CD4-positive, alpha-beta T cell treated with Interleukin-21 for 1 hour (primary cell): Measurements from ENCODE around the gene CTDSP2.
"Not testable (repeated sequence)": the region's sequence is repeated elsewhere in the genome, so short reads cannot be mapped to it uniquely, and the experiment has no call there.

Source experiments
- DNase-seq: peaks from one replicate; pipeline ENCODE4 v3.0.0-alpha.2; 2020

Gene CTDSP2

GRCh38 chr12:57881035-57881434 lies 34.5 kb upstream of the CTDSP2 start:
- DNase-seq = not testable (repeated sequence)

GRCh38 chr12:57877876-57878275 lies 31.3 kb upstream of the CTDSP2 start:
- no peak for DNase-seq

- DNase-seq = no peak
Measured at GRCh38 chr12:57875753-57876547, 29.4 kb upstream of the CTDSP2 start.

DNA sequence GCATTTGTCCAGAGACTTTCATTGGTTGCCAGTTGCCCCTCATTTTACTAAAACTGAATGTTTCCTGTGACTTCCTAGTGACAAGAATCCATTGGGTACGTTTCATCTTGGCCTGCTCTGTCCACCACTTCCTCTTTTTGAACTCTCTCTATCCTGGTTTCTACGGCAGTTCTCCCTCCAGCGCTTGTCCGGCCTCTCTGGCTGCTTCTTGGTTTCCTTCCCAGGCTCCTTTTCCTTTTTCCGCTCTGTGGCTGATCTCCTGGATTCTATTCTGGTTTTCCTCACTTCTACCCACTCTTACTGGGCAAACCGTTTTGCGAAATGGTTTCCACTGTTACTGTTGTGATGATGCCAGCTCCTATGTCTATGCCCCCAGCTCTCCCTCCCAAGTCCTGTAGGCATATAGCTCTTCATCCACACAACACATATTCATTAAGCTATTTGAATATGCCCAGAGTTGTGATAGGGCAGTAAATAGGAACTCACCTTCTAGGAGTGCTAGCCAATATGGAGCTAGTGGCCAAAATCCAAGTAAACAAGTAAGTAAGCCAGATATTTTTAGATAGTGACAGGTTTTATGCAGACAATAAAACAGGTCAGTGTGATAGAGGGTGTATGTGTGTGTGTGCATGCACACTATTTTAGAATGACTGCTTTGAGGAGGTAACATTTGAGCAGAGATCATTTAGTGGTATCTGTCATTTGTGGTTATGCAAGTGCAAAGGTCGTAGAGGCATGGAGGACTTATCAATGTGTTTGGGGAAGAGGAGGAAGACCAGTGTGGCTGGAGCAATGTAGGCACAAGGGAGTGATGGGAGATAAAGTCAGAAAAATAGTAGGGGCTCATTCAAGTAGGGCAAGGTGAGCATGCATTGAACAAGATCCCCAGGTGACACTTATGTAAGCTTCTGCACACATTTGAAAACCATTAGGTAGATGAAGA lies 27.9 kb upstream of the CTDSP2 start:
- DNase-seq = no peak

- no peak for DNase-seq
Measured at GRCh38 chr12:57872362-57872761, 25.8 kb upstream of the CTDSP2 start.

GRCh38 chr12:57869927-57870318 lies 23.4 kb upstream of the CTDSP2 start:
- no peak for DNase-seq

GRCh38 chr12:57869298-57869926 lies 22.9 kb upstream of the CTDSP2 start:
- no peak for DNase-seq

GRCh38 chr12:57868851-57869268 lies 22.3 kb upstream of the CTDSP2 start:
- DNase-seq = no peak

DNA sequence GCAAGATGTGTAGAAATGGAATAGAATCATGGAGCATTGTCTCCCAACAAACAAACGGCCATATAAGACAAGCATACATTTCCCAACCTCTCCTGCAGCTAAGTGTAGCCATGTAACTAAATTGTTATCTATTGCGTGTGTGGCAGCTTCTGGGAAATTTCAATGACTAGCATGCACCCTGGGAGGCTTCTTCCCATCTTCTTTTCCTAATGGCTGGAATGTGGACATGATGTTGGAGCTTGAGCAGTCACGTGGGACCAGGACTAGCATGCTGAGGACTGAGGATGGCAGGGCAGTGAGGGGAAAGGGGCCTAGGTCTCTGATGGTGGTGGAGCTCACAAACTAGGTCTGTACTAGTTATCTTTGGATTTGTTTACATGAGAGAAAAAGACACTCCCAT lies 21.7 kb upstream of the CTDSP2 start:
- DNase-seq = no peak

DNA sequence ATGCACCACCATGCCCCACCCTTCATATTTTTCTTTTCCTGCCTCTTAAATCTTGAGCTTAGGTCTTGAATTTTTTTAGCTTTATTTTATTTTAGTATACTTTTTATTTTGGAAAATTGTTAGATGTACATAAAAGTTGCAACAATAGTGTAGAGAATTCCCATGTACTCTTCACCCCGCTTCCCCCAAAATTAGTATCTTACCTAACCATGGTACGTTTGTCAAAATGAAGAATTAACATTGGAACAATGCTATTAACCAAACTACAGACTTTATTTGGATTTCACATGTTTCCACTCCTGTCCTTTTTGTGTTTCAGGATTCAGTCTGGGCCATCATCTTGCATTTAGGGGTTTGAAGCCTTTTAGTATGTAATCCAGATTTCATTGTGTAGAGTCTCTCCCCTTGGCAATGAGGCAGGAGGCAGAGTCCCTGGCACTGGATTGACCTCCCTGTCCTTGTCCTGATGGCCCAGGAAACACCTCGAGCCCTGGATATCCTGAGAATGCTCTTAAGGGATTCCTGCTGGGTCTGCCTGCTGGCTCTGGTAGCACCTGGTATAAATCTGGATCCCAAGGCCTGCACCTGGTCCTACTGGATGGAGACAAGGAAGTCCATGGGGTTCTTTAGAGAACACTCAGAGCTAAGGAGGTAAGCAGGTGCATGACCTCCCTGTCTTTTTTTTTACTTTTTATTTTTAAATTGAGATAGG lies 19.9 kb upstream of the CTDSP2 start:
- no peak for DNase-seq

DNA sequence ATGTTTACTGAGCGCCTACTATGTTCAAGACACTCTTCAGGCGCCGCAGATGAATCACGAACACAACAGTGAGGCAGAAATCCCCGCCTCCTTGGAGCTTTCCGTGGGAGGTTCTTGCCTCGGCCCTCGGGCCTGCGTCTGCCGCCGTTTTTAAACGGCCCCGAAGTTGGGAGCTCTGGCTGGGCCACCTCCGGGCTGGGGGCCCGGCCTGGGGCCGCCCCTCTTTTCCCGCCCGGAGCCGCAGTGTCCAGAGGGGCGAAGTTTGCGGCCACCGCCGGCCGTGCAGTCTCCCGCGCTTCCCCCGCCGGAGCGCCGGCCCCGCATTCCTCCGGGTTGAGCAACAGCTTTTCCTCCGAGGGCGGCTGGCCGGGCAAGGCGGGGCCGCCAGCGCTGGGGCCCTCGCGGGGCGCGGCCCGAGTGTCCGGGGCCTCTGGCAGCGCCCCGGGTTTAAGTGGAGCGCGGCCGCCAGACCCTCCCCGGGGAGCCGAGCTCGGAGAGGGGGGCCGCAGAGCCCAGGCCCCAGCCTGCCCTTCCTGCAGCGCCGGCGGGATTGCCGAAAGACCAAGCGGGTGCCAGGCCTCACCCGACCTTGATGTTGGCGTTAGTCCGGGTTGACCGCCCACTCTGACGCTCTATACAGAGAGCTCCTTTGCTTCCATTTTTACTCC lies 18.7 kb upstream of the CTDSP2 start:
- DNase-seq = peak; percentile 45

DNA sequence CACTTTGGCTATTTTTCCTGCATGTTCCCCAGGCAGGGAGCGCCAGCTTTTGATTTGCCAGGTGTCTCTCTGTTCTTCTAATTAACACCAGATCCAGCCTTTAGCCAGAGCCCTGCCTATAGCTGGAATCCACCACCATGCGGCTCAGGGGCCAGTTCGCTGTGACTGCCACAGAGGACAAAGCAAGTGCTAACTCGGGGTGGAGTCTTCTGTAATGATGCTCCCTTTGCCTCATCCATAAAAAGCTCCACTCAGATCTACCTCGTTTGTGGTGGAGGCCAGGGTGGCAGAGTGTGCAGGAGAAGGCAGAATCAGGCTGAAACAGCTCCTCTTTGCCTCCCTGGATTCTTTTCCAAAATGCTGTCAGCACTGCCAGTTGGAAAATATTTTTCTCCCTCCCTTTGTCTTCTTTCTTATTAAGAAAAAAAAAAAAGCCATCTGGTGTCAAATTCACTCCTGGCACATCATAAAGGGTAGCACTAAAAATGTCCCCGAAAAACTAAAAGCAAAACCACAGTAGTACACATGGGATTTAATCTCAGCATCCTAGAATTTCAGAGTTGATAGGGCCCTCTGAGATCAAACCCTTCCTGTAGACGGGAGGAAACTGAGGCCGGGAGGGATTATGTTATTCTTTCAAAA lies 18.0 kb upstream of the CTDSP2 start:
- no peak for DNase-seq

DNA sequence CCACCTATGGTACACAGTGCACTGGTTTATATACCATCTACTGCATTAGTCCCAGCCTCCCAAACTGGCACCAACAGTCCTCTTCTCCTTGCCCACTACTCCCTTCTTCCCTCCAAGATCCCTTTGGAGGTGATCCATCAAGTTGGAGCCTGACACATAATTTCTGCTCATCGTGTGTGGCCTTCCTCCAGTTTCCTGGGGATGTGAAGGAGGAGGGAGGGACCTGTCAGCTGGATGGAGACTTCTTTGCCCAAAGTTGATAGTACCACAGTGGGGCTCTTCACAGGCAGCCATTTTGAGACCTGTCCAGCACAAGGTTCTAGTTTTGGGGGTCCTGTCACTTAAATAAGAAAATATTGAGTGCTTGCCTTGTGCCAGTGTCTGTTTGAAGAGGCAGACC lies 17.1 kb upstream of the CTDSP2 start:
- DNase-seq = no peak

DNA sequence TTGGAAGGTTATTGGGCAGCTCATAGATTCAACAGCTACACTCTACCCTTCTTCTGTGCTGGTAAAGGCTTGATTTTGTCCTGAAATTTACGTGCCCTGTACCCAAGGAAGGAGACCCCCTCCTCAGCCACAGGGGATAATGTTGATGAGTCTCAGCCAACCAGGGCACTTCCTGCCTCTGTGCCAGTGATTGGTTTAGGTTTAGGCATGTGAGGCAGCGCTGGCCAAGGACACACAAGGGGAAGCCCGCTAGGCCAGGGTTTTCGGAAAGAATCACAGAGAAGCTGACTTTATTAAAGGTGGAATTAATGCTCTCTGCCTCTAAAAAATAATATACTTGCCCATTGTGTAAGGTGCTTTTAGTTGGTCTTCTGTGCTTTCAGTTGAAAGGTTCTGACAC lies 15.4 kb upstream of the CTDSP2 start:
- no peak for DNase-seq

DNA sequence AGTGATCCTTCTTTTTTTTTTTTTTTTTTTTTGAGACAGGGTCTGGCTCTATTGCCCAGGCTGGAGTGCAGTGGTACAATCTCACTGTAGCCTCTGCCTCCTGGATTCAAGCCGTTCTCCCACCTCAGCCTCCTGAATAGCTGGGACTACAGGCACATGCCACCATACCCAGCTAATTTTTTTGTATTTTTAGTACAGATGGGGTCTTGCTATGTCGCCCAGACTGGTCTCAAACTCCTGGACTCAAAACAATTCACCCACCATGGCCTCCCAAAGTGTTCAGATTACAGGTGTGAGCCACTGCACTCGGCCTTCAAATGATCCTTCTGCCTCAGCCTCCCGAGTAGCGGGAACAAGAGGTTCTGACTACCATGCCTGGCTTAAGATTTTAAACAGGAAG lies 14.4 kb upstream of the CTDSP2 start:
- DNase-seq = not testable (repeated sequence)

DNA sequence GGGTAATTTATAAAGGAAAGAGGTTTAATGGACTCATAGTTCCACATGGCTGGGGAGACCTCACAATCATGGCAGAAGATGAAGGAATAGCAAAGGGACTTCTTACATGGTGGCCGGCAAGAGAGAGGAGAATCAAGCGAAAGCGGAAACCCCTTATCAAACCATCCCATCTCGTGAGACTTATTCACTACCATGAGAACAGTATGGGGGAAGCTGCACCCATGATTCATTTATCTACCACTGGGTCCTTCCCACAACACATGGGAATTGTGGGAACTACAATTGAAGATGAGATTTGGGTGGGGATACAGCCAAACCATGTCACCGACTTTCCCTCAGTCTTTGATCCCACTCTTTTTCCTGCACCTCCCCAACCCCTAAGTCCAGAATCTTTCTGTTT lies 12.6 kb upstream of the CTDSP2 start:
- no peak for DNase-seq

- not testable (repeated sequence) for DNase-seq
Measured at GRCh38 chr12:57858123-57858522, 11.6 kb upstream of the CTDSP2 start.

- DNase-seq = no peak
Measured at GRCh38 chr12:57854965-57855364, 8.4 kb upstream of the CTDSP2 start.

DNA sequence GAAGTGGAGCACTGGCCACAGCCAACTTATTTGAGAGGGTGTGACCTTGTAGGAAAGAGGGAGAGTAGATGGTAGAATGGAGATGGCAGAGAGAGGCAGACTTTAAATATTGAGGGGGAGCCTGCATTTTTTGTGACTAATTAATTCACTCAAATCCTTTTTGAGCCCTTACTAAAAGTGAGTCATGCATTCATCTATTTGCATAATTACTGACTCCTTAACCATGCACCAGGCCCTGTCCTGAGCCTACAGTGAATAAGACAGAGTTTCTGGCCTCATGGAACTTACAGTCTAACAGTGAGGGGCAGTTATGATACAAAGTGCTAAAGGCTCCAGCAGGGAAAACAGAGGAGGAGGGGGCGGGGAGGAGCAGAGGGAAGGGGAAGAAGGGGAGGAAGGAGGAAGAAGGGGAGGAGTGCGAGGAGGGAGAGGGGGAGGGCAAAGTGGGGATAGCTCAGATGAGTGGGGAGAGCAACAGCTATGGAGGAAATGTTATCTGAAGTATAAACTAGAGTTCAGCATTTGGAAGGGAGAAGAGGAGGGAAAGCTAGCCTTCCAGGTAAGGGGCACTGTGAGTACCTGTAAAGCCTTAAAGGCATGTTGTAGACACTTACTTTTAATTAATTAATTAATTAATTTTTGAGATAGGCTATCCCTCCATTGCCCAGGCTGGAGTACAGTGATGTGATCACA lies 7.5 kb upstream of the CTDSP2 start:
- DNase-seq = no peak

- DNase-seq = no peak
Measured at GRCh38 chr12:57852620-57853500, 6.3 kb upstream of the CTDSP2 start.
